PC-9 (cell line): ENCODE measurements around the gene TROAP. TPM values are rescaled to one million over a fixed set of nuclear protein-coding genes. Genes with fewer than 3 reads are reported as not detected.

Source experiments
- BruUV-seq: library from RNA; stranded (reverse); fragments of 400-500 nt; replicated peaks from 2 replicates; lab custom pipeline; 2021; lab: Mats Ljungman, UMichigan
- CTCF ChIA-PET: fragments of 300-600 bp; sonication (Branson Sonifier 250); formaldehyde crosslinking; loops from one replicate; lab custom pipeline; 2022; ENCODE audit warnings: antibody characterized with exemption; lab: Charles Lee
- POLR2A ChIA-PET: fragments of 300-600 bp; sonication (Branson Sonifier 250); formaldehyde crosslinking; loops from one replicate; lab custom pipeline; 2022; ENCODE audit warnings: antibody characterized with exemption; ENCODE audit not compliant: unreplicated experiment; lab: Charles Lee
- DNase-seq, 2 experiments: peaks; one replicate each; pipeline versions ENCODE4 v3.0.0 to v3.0.0-alpha.2; 2015 to 2022; ENCODE audit warnings: mixed read lengths in 1 of 2
- H2AFZ ChIP-seq: fragments of 200-600 bp; sonication (generic); 2 replicates; pipeline ENCODE4 v1.8.1; 2017; ENCODE audit warnings: antibody characterized with exemption
- H3F3A ChIP-seq: fragments of 200-600 bp; sonication (generic); 2 replicates; pipeline ENCODE4 v1.8.1; 2017; ENCODE audit warnings: antibody characterized with exemption, mild to moderate bottlenecking, low read depth; ENCODE audit not compliant: insufficient read depth
- H3K27ac ChIP-seq: fragments of 200-600 bp; sonication (generic); 2 replicates; pipeline ENCODE4 v1.6.1; 2016; ENCODE audit warnings: mixed run types
- H3K27me3 ChIP-seq: fragments of 200-600 bp; sonication (generic); 2 replicates; pipeline ENCODE4 v1.6.1; 2016; ENCODE audit warnings: low read depth, mixed run types; ENCODE audit not compliant: insufficient read depth
- H3K36me3 ChIP-seq: fragments of 200-600 bp; sonication (generic); 2 replicates; pipeline ENCODE4 v1.6.1; 2016; ENCODE audit warnings: low read depth, mixed run types
- H3K4me1 ChIP-seq: fragments of 200-600 bp; sonication (generic); replicated peaks from 2 replicates; pipeline ENCODE4 v1.6.1; 2016; ENCODE audit warnings: mixed run types; ENCODE audit not compliant: insufficient read depth
- H3K4me2 ChIP-seq: fragments of 200-600 bp; sonication (generic); 2 replicates; pipeline ENCODE4 v1.6.1; 2017; ENCODE audit warnings: mixed run types
- H3K4me3 ChIP-seq: fragments of 200-600 bp; sonication (generic); 2 replicates; pipeline ENCODE4 v1.6.1; 2016; ENCODE audit warnings: mixed run types
- H3K79me2 ChIP-seq: fragments of 200-600 bp; sonication (generic); 2 replicates; pipeline ENCODE4 v1.6.1; 2017; ENCODE audit warnings: low read depth, mixed run types
- H3K9me2 ChIP-seq: fragments of 200-600 bp; sonication (generic); 2 replicates; pipeline ENCODE4 v1.8.1; 2017; ENCODE audit warnings: mild to moderate bottlenecking; ENCODE audit not compliant: insufficient read depth
- H3K9me3 ChIP-seq: fragments of 200-600 bp; sonication (generic); 2 replicates; pipeline ENCODE4 v1.8.1; 2016; ENCODE audit warnings: low read depth; ENCODE audit not compliant: insufficient read depth
- H4K20me1 ChIP-seq: fragments of 200-600 bp; sonication (generic); 2 replicates; pipeline ENCODE4 v1.8.1; 2017; ENCODE audit not compliant: insufficient read depth
- EZH2 ChIP-seq: fragments of 200-600 bp; sonication (generic); IDR thresholded peaks from 2 replicates; pipeline ENCODE4 v1.8.0; 2017; ENCODE audit warnings: antibody characterized with exemption, low read depth
- intact Hi-C: fragments of 100-400 bp; cut with micrococcal nuclease; formaldehyde crosslinking; loops from one replicate; pipeline ENCODE4 v1.10.0; 2022; ENCODE audit not compliant: unreplicated experiment
- total RNA-seq: library from RNA; stranded (reverse); gene quantifications from 2 replicates; pipeline ENCODE4 v1.2.3, GENCODE V29; 2021
- TF ChIP-seq, protein P1 (sequence below): fragments of 200-600 bp; sonication (generic); conservative IDR thresholded peaks from 2 replicates; pipeline ENCODE4 v1.6.1; 2017; ENCODE audit warnings: mixed run types, antibody characterized with exemption, mild to moderate bottlenecking, moderate library complexity

TROAP gene
- total RNA-seq, 1 experiment from 2014 or later = 79.9 TPM

- Histone ChIP-seq H3K9me3 (no peaks in the 10 kb centered on the region), H3F3A (peaks cover 66% of the 10 kb centered on the region), H3K9me2 (no peaks in the 10 kb centered on the region), H4K20me1 (peaks cover 51% of the 10 kb centered on the region), H3K36me3 (peaks cover 35% of the 10 kb centered on the region), H2AFZ (no peak overlapping the region), H3K79me2 (peaks cover 24% of the 10 kb centered on the region), H3K4me3 (no peak overlapping the region), H3K4me2 (no peak overlapping the region), H3K4me1 (peaks cover 9% of the 10 kb centered on the region; the same call in 1 of the 2 replicates), H3K27ac (no peak overlapping the region), H3K27me3 (no peaks in the 10 kb centered on the region)
- no TSS peak for BruUV-seq
- DNase-seq = no peak
- CTCF ChIA-PET = no interaction called here
- intact Hi-C loops = no loop called here
- TF ChIP-seq, protein P1, sequence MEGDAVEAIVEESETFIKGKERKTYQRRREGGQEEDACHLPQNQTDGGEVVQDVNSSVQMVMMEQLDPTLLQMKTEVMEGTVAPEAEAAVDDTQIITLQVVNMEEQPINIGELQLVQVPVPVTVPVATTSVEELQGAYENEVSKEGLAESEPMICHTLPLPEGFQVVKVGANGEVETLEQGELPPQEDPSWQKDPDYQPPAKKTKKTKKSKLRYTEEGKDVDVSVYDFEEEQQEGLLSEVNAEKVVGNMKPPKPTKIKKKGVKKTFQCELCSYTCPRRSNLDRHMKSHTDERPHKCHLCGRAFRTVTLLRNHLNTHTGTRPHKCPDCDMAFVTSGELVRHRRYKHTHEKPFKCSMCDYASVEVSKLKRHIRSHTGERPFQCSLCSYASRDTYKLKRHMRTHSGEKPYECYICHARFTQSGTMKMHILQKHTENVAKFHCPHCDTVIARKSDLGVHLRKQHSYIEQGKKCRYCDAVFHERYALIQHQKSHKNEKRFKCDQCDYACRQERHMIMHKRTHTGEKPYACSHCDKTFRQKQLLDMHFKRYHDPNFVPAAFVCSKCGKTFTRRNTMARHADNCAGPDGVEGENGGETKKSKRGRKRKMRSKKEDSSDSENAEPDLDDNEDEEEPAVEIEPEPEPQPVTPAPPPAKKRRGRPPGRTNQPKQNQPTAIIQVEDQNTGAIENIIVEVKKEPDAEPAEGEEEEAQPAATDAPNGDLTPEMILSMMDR = no peak
- no peak for TF ChIP-seq EZH2
- POLR2A ChIA-PET = no interaction called here
Observed at GRCh38 chr12:49274396-49275069, 48.5 kb upstream of the TROAP start.

- H3K36me3 ChIP-seq = peaks cover 14% of the 10 kb centered on the region
- POLR2A ChIA-PET = interaction anchor here (0.6 kb wide), 2 partner anchors 322 to 482 kb away, joined by 4 read pairs; no protein-coding TSS in a partner anchor
- peaks cover 45% of the 10 kb centered on the region for H3F3A ChIP-seq
- peaks cover 3% of the 10 kb centered on the region; the same call in 1 of the 2 replicates for H3K79me2 ChIP-seq
- H3K4me1 ChIP-seq = no peaks in the 10 kb centered on the region
- no TSS peak for BruUV-seq
- no peak overlapping the region for H3K4me2 ChIP-seq
- H2AFZ ChIP-seq = no peak overlapping the region
- intact Hi-C loops = no loop called here
- H4K20me1 ChIP-seq = peaks cover 30% of the 10 kb centered on the region
- CTCF ChIA-PET = interaction anchor here (0.6 kb wide), 1 partner anchor 36 kb away, joined by 8 read pairs; no protein-coding TSS in a partner anchor
- H3K9me2 ChIP-seq = no peaks in the 10 kb centered on the region
- TF ChIP-seq, protein P1 = no peak
- TF ChIP-seq EZH2 = no peak
- H3K9me3 ChIP-seq = no peaks in the 10 kb centered on the region
- H3K27ac ChIP-seq = no peak overlapping the region
- no peaks in the 10 kb centered on the region for H3K27me3 ChIP-seq
- no peak overlapping the region for H3K4me3 ChIP-seq
- no peak for DNase-seq
Observed at GRCh38 chr12:49276304-49277290, 46.5 kb upstream of the TROAP start.

- Histone ChIP-seq H3K9me3 (no peaks in the 10 kb centered on the region), H3K27ac (no peak overlapping the region), H3K4me1 (no peaks in the 10 kb centered on the region), H3K4me2 (no peak overlapping the region), H3K36me3 (peaks cover 9% of the 10 kb centered on the region), H2AFZ (no peak overlapping the region), H3F3A (peaks cover 39% of the 10 kb centered on the region), H3K9me2 (no peaks in the 10 kb centered on the region), H3K79me2 (no peaks in the 10 kb centered on the region), H4K20me1 (peaks cover 23% of the 10 kb centered on the region), H3K4me3 (no peak overlapping the region), H3K27me3 (no peaks in the 10 kb centered on the region)
- no TSS peak for BruUV-seq
- intact Hi-C loops = no loop called here
- DNase-seq = no peak
- POLR2A ChIA-PET = interaction anchor here (0.6 kb wide), 3 partner anchors 90 to 544 kb away, joined by 4 to 6 read pairs (median 4); partner anchors contain the start of gene SPATS2
- TF ChIP-seq EZH2 = no peak
- TF ChIP-seq, protein P1 = no peak
- CTCF ChIA-PET = interaction anchor here (0.6 kb wide), 1 partner anchor 206 kb away, joined by 7 read pairs; no protein-coding TSS in a partner anchor
Observed at GRCh38 chr12:49277466-49277865, 45.6 kb upstream of the TROAP start.
